Astrocyte (in vitro differentiated cells and primary cell): Measurements from ENCODE around the gene KIAA1549. TPM values are rescaled to one million over a fixed set of nuclear protein-coding genes. Genes with fewer than 3 reads are reported as not detected.

Experiments used
- DNase-seq: peaks from one replicate; pipeline ENCODE4 v3.0.0-alpha.2; 2010; ENCODE audit warnings: low read depth
- FAIRE-seq: peaks from 2 replicates; lab custom pipeline; 2011; peaks lifted over from hg19 to GRCh38; lab: Jason Lieb, UNC
- H2AFZ ChIP-seq: 2 replicates; pipeline ENCODE4 v1.6.0; 2012; ENCODE audit warnings: low read depth, low read length, inconsistent platforms
- H3K27ac ChIP-seq: 2 replicates; pipeline ENCODE4 v1.5.1; 2011; ENCODE audit warnings: low read depth, low read length, inconsistent platforms
- H3K27me3 ChIP-seq: 2 replicates; pipeline ENCODE4 v1.6.0; 2011; ENCODE audit warnings: low read length, inconsistent platforms; ENCODE audit not compliant: insufficient read depth
- H3K36me3 ChIP-seq: 2 replicates; pipeline ENCODE4 v1.5.1; 2011; ENCODE audit warnings: low read length, inconsistent platforms; ENCODE audit not compliant: insufficient read depth
- H3K4me1 ChIP-seq: 2 replicates; pipeline ENCODE4 v1.5.1; 2011; ENCODE audit warnings: low read length, inconsistent platforms; ENCODE audit not compliant: insufficient read depth
- H3K4me2 ChIP-seq: 2 replicates; pipeline ENCODE4 v1.6.0; 2012; ENCODE audit warnings: low read length, inconsistent platforms
- H3K4me3 ChIP-seq: 2 replicates; pipeline ENCODE4 v1.5.1; 2011; ENCODE audit warnings: low read depth, mild to moderate bottlenecking, low read length, inconsistent platforms; ENCODE audit not compliant: insufficient read depth
- H3K79me2 ChIP-seq: 2 replicates; pipeline ENCODE4 v1.6.0; 2012; ENCODE audit warnings: mild to moderate bottlenecking, low read length, inconsistent platforms; ENCODE audit not compliant: insufficient read depth
- H3K9ac ChIP-seq: 2 replicates; pipeline ENCODE4 v1.6.0; 2012; ENCODE audit warnings: mild to moderate bottlenecking, low read length, inconsistent platforms
- H3K9me3 ChIP-seq: 2 replicates; pipeline ENCODE4 v1.5.1; 2012; ENCODE audit warnings: low read depth, mild to moderate bottlenecking, low read length, inconsistent platforms; ENCODE audit not compliant: insufficient read depth
- H4K20me1 ChIP-seq: 2 replicates; pipeline ENCODE4 v1.6.0; 2012; ENCODE audit warnings: low read length, inconsistent platforms; ENCODE audit not compliant: insufficient read depth
- H3K27ac Mint-ChIP-seq: one replicate; pipeline ENCODE4 v1.8.0; 2021; ENCODE audit warnings: mild to moderate bottlenecking, mixed read lengths; ENCODE audit not compliant: unreplicated experiment
- H3K27me3 Mint-ChIP-seq: one replicate; pipeline ENCODE4 v1.8.0; 2021; ENCODE audit warnings: low read depth, mixed read lengths; ENCODE audit not compliant: unreplicated experiment
- H3K36me3 Mint-ChIP-seq: one replicate; pipeline ENCODE4 v1.8.0; 2021; ENCODE audit warnings: low read depth, mixed read lengths; ENCODE audit not compliant: unreplicated experiment
- H3K4me1 Mint-ChIP-seq: one replicate; pipeline ENCODE4 v1.8.0; 2021; ENCODE audit warnings: low read depth, mixed read lengths; ENCODE audit not compliant: unreplicated experiment
- H3K4me3 Mint-ChIP-seq: one replicate; pipeline ENCODE4 v1.8.0; 2021; ENCODE audit warnings: mild to moderate bottlenecking, moderate library complexity, mixed read lengths; ENCODE audit not compliant: unreplicated experiment
- H3K9me3 Mint-ChIP-seq: one replicate; pipeline ENCODE4 v1.8.0; 2021; ENCODE audit warnings: mild to moderate bottlenecking, mixed read lengths; ENCODE audit not compliant: unreplicated experiment
- EZH2 ChIP-seq: IDR thresholded peaks from 2 replicates; pipeline ENCODE4 v1.6.1; 2012; ENCODE audit warnings: mild to moderate bottlenecking, low read length, inconsistent platforms; ENCODE audit not compliant: insufficient read depth
- total RNA-seq: library from RNA; stranded (reverse); gene quantifications from 2 replicates; pipeline ENCODE4 v1.2.1, GENCODE V29; 2021
- TF ChIP-seq, protein P1 (sequence below): IDR thresholded peaks from 2 replicates; pipeline ENCODE4 v1.5.1; 2011; ENCODE audit warnings: low read depth, mild to moderate bottlenecking, inconsistent platforms, low read length, moderate library complexity; ENCODE audit not compliant: insufficient read depth

KIAA1549 gene
- total RNA-seq, 1 donor from 2014 or later, result 10.3 TPM

- H3K4me3 ChIP-seq, result no peak overlapping the region
- no peaks in the 10 kb centered on the region for H3K79me2 ChIP-seq
- no peaks in the 10 kb centered on the region for H3K27me3 Mint-ChIP-seq
- H3K4me2 ChIP-seq, result no peak overlapping the region
- FAIRE-seq (no peak), DNase-seq (no peak)
- H3K4me3 Mint-ChIP-seq, result no peak overlapping the region
- H3K4me1 Mint-ChIP-seq, result peaks cover 8% of the 10 kb centered on the region
- no peaks in the 10 kb centered on the region for H3K4me1 ChIP-seq
- H3K9ac ChIP-seq, result no peak overlapping the region
- peaks cover 10% of the 10 kb centered on the region for H3K36me3 Mint-ChIP-seq
- no peaks in the 10 kb centered on the region for H4K20me1 ChIP-seq
- H3K27me3 ChIP-seq, result no peaks in the 10 kb centered on the region
- no peaks in the 10 kb centered on the region for H3K36me3 ChIP-seq
- TF ChIP-seq, protein P1, sequence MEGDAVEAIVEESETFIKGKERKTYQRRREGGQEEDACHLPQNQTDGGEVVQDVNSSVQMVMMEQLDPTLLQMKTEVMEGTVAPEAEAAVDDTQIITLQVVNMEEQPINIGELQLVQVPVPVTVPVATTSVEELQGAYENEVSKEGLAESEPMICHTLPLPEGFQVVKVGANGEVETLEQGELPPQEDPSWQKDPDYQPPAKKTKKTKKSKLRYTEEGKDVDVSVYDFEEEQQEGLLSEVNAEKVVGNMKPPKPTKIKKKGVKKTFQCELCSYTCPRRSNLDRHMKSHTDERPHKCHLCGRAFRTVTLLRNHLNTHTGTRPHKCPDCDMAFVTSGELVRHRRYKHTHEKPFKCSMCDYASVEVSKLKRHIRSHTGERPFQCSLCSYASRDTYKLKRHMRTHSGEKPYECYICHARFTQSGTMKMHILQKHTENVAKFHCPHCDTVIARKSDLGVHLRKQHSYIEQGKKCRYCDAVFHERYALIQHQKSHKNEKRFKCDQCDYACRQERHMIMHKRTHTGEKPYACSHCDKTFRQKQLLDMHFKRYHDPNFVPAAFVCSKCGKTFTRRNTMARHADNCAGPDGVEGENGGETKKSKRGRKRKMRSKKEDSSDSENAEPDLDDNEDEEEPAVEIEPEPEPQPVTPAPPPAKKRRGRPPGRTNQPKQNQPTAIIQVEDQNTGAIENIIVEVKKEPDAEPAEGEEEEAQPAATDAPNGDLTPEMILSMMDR, result no peak
- H3K9me3 ChIP-seq, result no peaks in the 10 kb centered on the region
- no peak overlapping the region for H2AFZ ChIP-seq
- no peak overlapping the region for H3K27ac Mint-ChIP-seq
- H3K27ac ChIP-seq, result no peak overlapping the region
- no peaks in the 10 kb centered on the region for H3K9me3 Mint-ChIP-seq
Observed at GRCh38 chr7:138907850-138908249, 73.3 kb downstream of the KIAA1549 start.

DNA sequence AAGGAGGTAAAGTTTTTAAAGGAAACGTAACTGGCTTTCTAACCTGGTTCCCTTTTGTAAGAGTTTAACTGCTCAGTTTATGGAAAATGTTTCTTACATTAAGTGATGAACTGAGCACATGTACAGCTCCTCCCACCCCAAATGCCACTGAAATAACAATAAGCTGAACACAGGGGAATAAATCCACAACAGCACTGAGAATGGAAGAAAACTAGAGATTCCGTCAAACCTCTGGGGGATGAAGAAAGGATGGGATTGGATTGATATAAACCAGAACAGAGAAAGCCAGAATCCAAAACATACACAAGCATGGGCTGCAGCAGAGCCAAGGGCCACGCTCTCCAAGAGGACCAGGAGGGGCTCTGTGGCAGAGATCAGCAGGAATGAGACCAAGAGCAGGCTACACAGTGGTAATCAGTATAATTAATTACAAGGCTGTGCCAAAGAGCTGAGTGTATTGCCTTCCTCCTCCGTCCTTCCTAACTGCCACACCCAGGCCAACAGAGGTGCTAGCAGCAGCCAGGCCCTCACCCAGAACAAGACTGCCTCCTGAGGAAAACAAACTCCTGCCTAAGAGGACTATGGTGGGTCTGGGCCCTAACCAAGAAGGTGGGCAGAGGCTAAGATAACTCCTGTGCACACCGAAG is 73.9 kb downstream of the KIAA1549 start:
- FAIRE-seq (no peak), DNase-seq (no peak)
- no peaks in the 10 kb centered on the region for H3K27me3 ChIP-seq
- no peak overlapping the region for H3K4me3 Mint-ChIP-seq
- no peaks in the 10 kb centered on the region for H3K27me3 Mint-ChIP-seq
- no peaks in the 10 kb centered on the region for H4K20me1 ChIP-seq
- no peaks in the 10 kb centered on the region for H3K36me3 ChIP-seq
- TF ChIP-seq EZH2, result no peak
- TF ChIP-seq, protein P1, result no peak
- peaks cover 15% of the 10 kb centered on the region for H3K36me3 Mint-ChIP-seq
- H3K79me2 ChIP-seq, result no peaks in the 10 kb centered on the region
- H3K9me3 ChIP-seq, result no peaks in the 10 kb centered on the region
- H3K4me2 ChIP-seq, result no peak overlapping the region
- no peak overlapping the region for H3K4me3 ChIP-seq
- H3K9me3 Mint-ChIP-seq, result no peaks in the 10 kb centered on the region
- peaks cover 8% of the 10 kb centered on the region for H3K4me1 Mint-ChIP-seq
- no peaks in the 10 kb centered on the region for H3K4me1 ChIP-seq
- no peak overlapping the region for H2AFZ ChIP-seq
- no peak overlapping the region for H3K27ac ChIP-seq
- H3K9ac ChIP-seq, result no peak overlapping the region
- H3K27ac Mint-ChIP-seq, result no peak overlapping the region

DNA sequence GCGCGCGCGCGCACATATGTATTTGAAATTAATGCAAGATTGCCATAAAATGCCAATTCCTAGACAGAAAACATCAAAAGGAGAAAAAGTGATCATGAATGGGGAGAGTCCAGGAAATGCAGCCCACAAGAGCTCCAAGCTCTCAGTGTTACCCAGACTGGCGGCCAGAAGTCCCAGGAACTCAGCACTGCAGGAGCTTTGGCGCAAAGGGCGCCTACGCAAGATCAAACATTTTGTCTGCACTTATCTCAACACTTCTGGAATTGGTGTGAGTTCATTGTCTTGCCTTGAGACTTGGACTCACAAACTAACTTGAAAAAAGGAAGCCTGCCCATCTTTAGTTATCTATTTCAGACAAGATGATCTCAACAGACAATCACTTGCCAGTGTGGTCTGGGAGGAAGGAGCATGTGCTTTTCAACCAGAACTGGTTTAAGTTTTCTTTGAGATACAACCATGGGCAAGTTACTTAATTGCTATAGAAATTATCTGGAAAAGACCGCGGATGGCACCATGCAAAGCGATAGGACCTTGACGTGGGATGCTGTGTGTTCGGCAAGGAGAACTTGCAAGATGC is 77.2 kb downstream of the KIAA1549 start:
- H3K27me3 ChIP-seq, result no peaks in the 10 kb centered on the region
- H3K79me2 ChIP-seq, result no peaks in the 10 kb centered on the region
- no peaks in the 10 kb centered on the region for H3K36me3 ChIP-seq
- Mint-ChIP-seq H3K36me3 (peaks cover 19% of the 10 kb centered on the region), H3K27ac (no peak overlapping the region), H3K4me1 (peaks cover 8% of the 10 kb centered on the region), H3K4me3 (no peak overlapping the region), H3K9me3 (no peaks in the 10 kb centered on the region), H3K27me3 (no peaks in the 10 kb centered on the region)
- FAIRE-seq, result no peak
- no peaks in the 10 kb centered on the region for H3K9me3 ChIP-seq
- no peak overlapping the region for H3K9ac ChIP-seq
- DNase-seq, result no peak
- H4K20me1 ChIP-seq, result no peaks in the 10 kb centered on the region
- H3K4me3 ChIP-seq, result no peak overlapping the region
- no peak overlapping the region for H2AFZ ChIP-seq
- H3K27ac ChIP-seq, result no peak overlapping the region
- no peaks in the 10 kb centered on the region for H3K4me1 ChIP-seq
- TF ChIP-seq EZH2, result no peak
- TF ChIP-seq, protein P1, result no peak
- no peak overlapping the region for H3K4me2 ChIP-seq
